Measurements from ENCODE around the gene DNAJB9.

- TF ChIP-seq CTCF (IDR thresholded peaks at IDR 0.05; ENCODE audit: poor library complexity) (no peak), EZH2phosphoT487 (IDR thresholded peaks at IDR 0.05; ENCODE audit: low read depth, severe bottlenecking, unreplicated experiment) (no peak)
Measured at GRCh38 chr7:108570146-108570755, 577 bp downstream of the DNAJB9 start.

Measured in hepatocyte (in vitro differentiated cells).